Measurements from ENCODE around the gene MSRB1.

DNA sequence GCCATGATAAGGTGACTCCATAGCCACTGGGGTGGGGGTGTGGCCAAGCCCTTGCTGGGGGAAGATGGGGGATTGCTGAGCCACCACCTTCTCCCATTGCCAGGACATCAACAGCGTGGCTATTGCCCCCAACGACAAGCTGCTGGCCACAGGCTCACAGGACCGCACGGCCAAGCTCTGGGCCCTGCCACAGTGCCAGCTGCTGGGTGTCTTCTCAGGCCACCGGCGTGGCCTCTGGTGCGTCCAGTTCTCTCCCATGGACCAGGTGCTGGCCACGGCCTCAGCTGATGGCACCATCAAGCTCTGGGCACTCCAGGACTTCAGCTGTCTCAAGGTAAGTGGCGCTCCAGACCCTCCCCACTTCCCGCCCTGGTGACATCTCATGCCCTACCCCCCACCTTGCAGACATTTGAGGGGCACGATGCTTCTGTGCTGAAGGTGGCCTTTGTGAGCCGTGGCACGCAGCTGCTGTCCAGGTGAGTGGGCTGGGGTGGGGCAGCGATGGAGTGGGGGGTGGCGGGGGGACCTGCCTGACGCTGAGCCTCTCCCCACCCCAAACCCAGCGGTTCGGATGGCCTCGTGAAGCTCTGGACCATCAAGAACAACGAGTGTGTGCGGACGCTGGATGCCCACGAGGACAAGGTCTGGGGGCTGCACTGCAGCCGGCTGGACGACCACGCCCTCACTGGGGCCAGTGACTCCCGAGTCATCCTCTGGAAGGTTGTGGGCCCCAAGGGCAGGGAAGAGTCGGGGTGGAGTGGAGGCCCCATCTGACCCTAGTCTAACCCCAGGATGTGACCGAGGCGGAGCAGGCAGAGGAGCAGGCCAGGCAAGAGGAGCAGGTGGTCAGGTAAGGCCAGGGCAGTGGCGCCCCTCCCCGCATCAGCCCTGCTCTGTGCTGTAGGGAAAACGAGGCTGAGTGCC lies 34.2 kb upstream of the MSRB1 start:
- TF ChIP-seq, protein P1, sequence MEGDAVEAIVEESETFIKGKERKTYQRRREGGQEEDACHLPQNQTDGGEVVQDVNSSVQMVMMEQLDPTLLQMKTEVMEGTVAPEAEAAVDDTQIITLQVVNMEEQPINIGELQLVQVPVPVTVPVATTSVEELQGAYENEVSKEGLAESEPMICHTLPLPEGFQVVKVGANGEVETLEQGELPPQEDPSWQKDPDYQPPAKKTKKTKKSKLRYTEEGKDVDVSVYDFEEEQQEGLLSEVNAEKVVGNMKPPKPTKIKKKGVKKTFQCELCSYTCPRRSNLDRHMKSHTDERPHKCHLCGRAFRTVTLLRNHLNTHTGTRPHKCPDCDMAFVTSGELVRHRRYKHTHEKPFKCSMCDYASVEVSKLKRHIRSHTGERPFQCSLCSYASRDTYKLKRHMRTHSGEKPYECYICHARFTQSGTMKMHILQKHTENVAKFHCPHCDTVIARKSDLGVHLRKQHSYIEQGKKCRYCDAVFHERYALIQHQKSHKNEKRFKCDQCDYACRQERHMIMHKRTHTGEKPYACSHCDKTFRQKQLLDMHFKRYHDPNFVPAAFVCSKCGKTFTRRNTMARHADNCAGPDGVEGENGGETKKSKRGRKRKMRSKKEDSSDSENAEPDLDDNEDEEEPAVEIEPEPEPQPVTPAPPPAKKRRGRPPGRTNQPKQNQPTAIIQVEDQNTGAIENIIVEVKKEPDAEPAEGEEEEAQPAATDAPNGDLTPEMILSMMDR (IDR thresholded peaks at IDR 0.05; ENCODE audit: extremely low read depth in 1 of 2, insufficient read depth in 1 of 2, low read depth in 1 of 2, low read length in 2 of 2) = no peak
- TF ChIP-seq POLR2A (IDR thresholded peaks at IDR 0.05; ENCODE audit: low read depth, low read length) = no peak
- TF ChIP-seq EZH2 (IDR thresholded peaks at IDR 0.05; ENCODE audit: borderline replicate concordance, low read depth, low read length, severe bottlenecking) = no peak
- TF ChIP-seq JUN (IDR thresholded peaks at IDR 0.05; ENCODE audit: borderline replicate concordance, insufficient read depth, insufficient read length, low read depth) = no peak
- no peak for TF ChIP-seq FOS (IDR thresholded peaks at IDR 0.05; ENCODE audit: borderline replicate concordance, insufficient read depth, low read length)
- TF ChIP-seq, protein P2, sequence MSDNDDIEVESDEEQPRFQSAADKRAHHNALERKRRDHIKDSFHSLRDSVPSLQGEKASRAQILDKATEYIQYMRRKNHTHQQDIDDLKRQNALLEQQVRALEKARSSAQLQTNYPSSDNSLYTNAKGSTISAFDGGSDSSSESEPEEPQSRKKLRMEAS (IDR thresholded peaks at IDR 0.05; ENCODE audit: insufficient read depth, insufficient read length) = no peak
- no peak for TF ChIP-seq MYC (IDR thresholded peaks at IDR 0.05; ENCODE audit: low read depth, low read length)

Data from endothelial cell of umbilical vein (primary cell).